GM12878 (cell line): Measurements from ENCODE around the gene SRSF2. TPM values are rescaled to one million over a fixed set of nuclear protein-coding genes. Genes with fewer than 3 reads are reported as not detected.

Source experiments
- ATAC-seq: fragments of 200-7000 bp; cut with Tn5 transposase; 3 replicates; pipeline ENCODE4 v1.9.1; 2020; ENCODE audit warnings: mild to moderate bottlenecking, moderate library complexity
- BruUV-seq: library from RNA; stranded (reverse); fragments of 400-500 nt; replicated peaks from 2 replicates; lab custom pipeline; 2021; lab: Mats Ljungman, UMichigan
- CTCF ChIA-PET: fragments of 300-600 bp; sonication (Branson Sonifier 250); formaldehyde crosslinking; extraction: SDS; loops from one replicate; lab custom pipeline; 2021; ENCODE audit warnings: inconsistent platforms; lab: Yijun Ruan, JAX
- POLR2A ChIA-PET: fragments of 350-600 bp; formaldehyde crosslinking; extraction: SDS; loops from one replicate; lab custom pipeline; 2021; ENCODE audit warnings: inconsistent platforms; lab: Charles Lee
- RAD21 ChIA-PET: fragments of 300-600 bp; sonication (Branson Sonifier 250); formaldehyde crosslinking; loops from one replicate; lab custom pipeline; 2023; ENCODE audit warnings: antibody characterized with exemption; ENCODE audit not compliant: unreplicated experiment; lab: Charles Lee
- SMC1A ChIA-PET: fragments of 300-600 bp; sonication (Branson Sonifier 250); formaldehyde crosslinking; loops from one replicate; lab custom pipeline; 2023; ENCODE audit not compliant: unreplicated experiment, uncharacterized antibody; lab: Charles Lee
- DNase-seq: peaks from one replicate; pipeline ENCODE4 v3.0.0-alpha.2; 2011; ENCODE audit warnings: low read depth, low spot score
- FAIRE-seq: peaks from 3 replicates; lab custom pipeline; 2011; peaks lifted over from hg19 to GRCh38; lab: Jason Lieb, UNC
- H2AFZ ChIP-seq: 2 replicates; pipeline ENCODE4 v1.6.0; 2011; ENCODE audit warnings: low read depth, low read length, control low read depth; ENCODE audit not compliant: control insufficient read depth
- H3K27ac ChIP-seq: 2 replicates; pipeline ENCODE4 v1.5.1; 2011; ENCODE audit warnings: control low read depth; ENCODE audit not compliant: control insufficient read depth, insufficient read depth
- H3K27me3 ChIP-seq, 2 experiments: replicated peaks in 1 of 2; 2 replicates each; pipeline versions ENCODE4 v1.6.0 to v1.6.1; 2011; ENCODE audit warnings: low read length in 1 of 2; ENCODE audit not compliant: control insufficient read depth in 2 of 2, insufficient read depth in 2 of 2
- H3K36me3 ChIP-seq, 2 experiments: 2 replicates each; pipeline ENCODE4 v1.5.1; 2011; ENCODE audit warnings: low read length in 1 of 2; ENCODE audit not compliant: control insufficient read depth in 2 of 2, insufficient read depth in 2 of 2
- H3K4me1 ChIP-seq: 2 replicates; pipeline ENCODE4 v1.6.1; 2011; ENCODE audit warnings: mild to moderate bottlenecking, low read length, moderate library complexity, mixed read lengths; ENCODE audit not compliant: control insufficient read depth, insufficient read depth
- H3K4me2 ChIP-seq: 2 replicates; pipeline ENCODE4 v1.6.0; 2011; ENCODE audit warnings: control low read depth; ENCODE audit not compliant: control insufficient read depth, insufficient read depth
- H3K4me3 ChIP-seq: fragments of 200-600 bp; sonication (generic); 2 replicates; pipeline ENCODE4 v1.5.1; 2016
- H3K79me2 ChIP-seq: 2 replicates; pipeline ENCODE4 v1.6.0; 2011; ENCODE audit warnings: low read length; ENCODE audit not compliant: control insufficient read depth, insufficient read depth
- H3K9ac ChIP-seq: 2 replicates; pipeline ENCODE4 v1.8.0; 2011; ENCODE audit warnings: low read length, control low read depth, mixed read lengths; ENCODE audit not compliant: control insufficient read depth, insufficient read depth
- H3K9me3 ChIP-seq: replicated peaks from 3 replicates; pipeline ENCODE4 v1.5.1; 2011; ENCODE audit warnings: mild to moderate bottlenecking, low read length; ENCODE audit not compliant: control insufficient read depth, insufficient read depth
- H4K20me1 ChIP-seq: 2 replicates; pipeline ENCODE4 v1.6.0; 2011; ENCODE audit not compliant: control insufficient read depth, insufficient read depth
- ASH2L ChIP-seq: fragments of 300-600, 200-600 bp; sonication (generic); IDR thresholded peaks from 2 replicates; pipeline ENCODE4 v1.6.1; 2017; ENCODE audit warnings: low read depth, mild to moderate bottlenecking, borderline replicate concordance
- DPF2 ChIP-seq: fragments of 450-650 bp; IDR thresholded peaks from 2 replicates; pipeline ENCODE4 v1.6.1; 2017; ENCODE audit warnings: mild to moderate bottlenecking
- FOXM1 ChIP-seq: IDR thresholded peaks from 2 replicates; pipeline ENCODE4 v1.6.1; 2012; ENCODE audit warnings: low read depth, mild to moderate bottlenecking, inconsistent platforms, low read length, moderate library complexity
- HCFC1 ChIP-seq: fragments of 150-350 bp; IDR thresholded peaks from 2 replicates; pipeline ENCODE4 v1.6.1; 2014; ENCODE audit warnings: low read length
- IRF3 ChIP-seq: fragments of 450-650 bp; IDR thresholded peaks from 2 replicates; pipeline ENCODE4 v1.6.1; 2014; ENCODE audit warnings: mild to moderate bottlenecking
- JUNB ChIP-seq: IDR thresholded peaks from 2 replicates; pipeline ENCODE4 v1.6.1; 2016; ENCODE audit warnings: antibody characterized with exemption, mild to moderate bottlenecking
- MTA3 ChIP-seq: IDR thresholded peaks from 2 replicates; pipeline ENCODE4 v1.6.1; 2012; ENCODE audit warnings: low read length, inconsistent platforms, borderline replicate concordance
- MYC ChIP-seq: IDR thresholded peaks from 2 replicates; pipeline ENCODE4 v1.6.1; 2011; ENCODE audit warnings: mild to moderate bottlenecking, low read length, moderate library complexity, inconsistent platforms; ENCODE audit not compliant: insufficient read depth, insufficient replicate concordance, insufficient read length, severe bottlenecking
- PML ChIP-seq: IDR thresholded peaks from 2 replicates; pipeline ENCODE4 v1.6.1; 2012; ENCODE audit warnings: low read length, inconsistent platforms
- RCOR1 ChIP-seq: conservative IDR thresholded peaks from 2 replicates; pipeline ENCODE4 v1.6.1; 2012; ENCODE audit warnings: low read depth, low read length, improper control_type of control experiment
- SMC3 ChIP-seq: IDR thresholded peaks from 2 replicates; pipeline ENCODE4 v1.6.1; 2011; ENCODE audit warnings: low read length, improper control_type of control experiment, borderline replicate concordance
- ZNF622 ChIP-seq: fragments of 450-650 bp; IDR thresholded peaks from 2 replicates; pipeline ENCODE4 v1.6.1; 2017; ENCODE audit warnings: mild to moderate bottlenecking, inconsistent platforms
- WGBS: methylation state at CpG from one replicate; pipeline ENCODE4 v1.1.6; 2016; ENCODE audit warnings: low lambda C conversion rate; ENCODE audit not compliant: insufficient replicate concordance, insufficient coverage; ENCODE audit errors: missing lambda C conversion rate; 5-methylcytosine and 5-hydroxymethylcytosine counted together
- in situ Hi-C: fragments of 300-500 bp; cut with MboI; formaldehyde crosslinking; loops from 9 replicates; pipeline ENCODE4 v1.14.3; 2018; ENCODE audit warnings: mixed read lengths
- intact Hi-C: fragments of 100-400 bp; cut with micrococcal nuclease; formaldehyde crosslinking; loops from one replicate; pipeline ENCODE4 v1.14.2; 2022; ENCODE audit not compliant: unreplicated experiment
- polyA plus RNA-seq, 11 experiments: library from polyadenylated mRNA; depleted of rRNA in 4 of 11; unstranded in 6 of 11; stranded (reverse) in 5 of 11; fragments of >200 nt; fragmentation: Nextera tagmentation in 4 of 11; fragmentation: Illumina TruSeq in 1 of 11; extraction: Ambion mirVana in 4 of 11; extraction: Trizol in 1 of 11; gene quantifications; 1 replicate in 1 of 11; 2 replicates in 10 of 11; pipeline versions ENCODE4 v1.2.1 to v1.2.3, GENCODE V29; 2011 to 2016; ENCODE audit warnings: inconsistent platforms in 2 of 11, missing spikeins in 2 of 11, low read depth in 1 of 11
- total RNA-seq, 4 experiments: library from RNA; depleted of rRNA in 3 of 4; stranded (reverse); fragments of >200 nt in 3 of 4; fragmentation: Illumina TruSeq in 1 of 4; extraction: Trizol in 1 of 4; gene quantifications; 2 replicates each; pipeline versions ENCODE4 v1.2.1 to v1.2.3, GENCODE V29; 2013 to 2021

Gene SRSF2
- total and polyA plus RNA-seq, 10 of the 15 experiments (the other 5 are each of a cell fraction or from before 2014, with no cell fraction given), result 225 to 795 (median 410) TPM

- no peak for TF ChIP-seq MTA3
- TF ChIP-seq RCOR1, result no peak
- 0 out of 2 replicates have a peak, but pooled peaks have one; percentile 7 for TF ChIP-seq SMC3
- TF ChIP-seq ZNF622, result no peak
- peak; percentile 99 for TF ChIP-seq PML
- TF ChIP-seq FOXM1, result peak; percentile 64; the same call in 1 of the 2 replicates
- peak; percentile 22; the same call in 1 of the 2 replicates for TF ChIP-seq DPF2
- TF ChIP-seq ASH2L, result no peak
- no peak for TF ChIP-seq JUNB
- peak; percentile 61; the same call in 1 of the 2 replicates for TF ChIP-seq HCFC1
- peak; percentile 86 for TF ChIP-seq MYC
Measured at GRCh38 chr17:76737082-76737675, at the start of gene SRSF2 (continued).

GRCh38 chr17:76784926-76785325, 47.8 kb upstream of the SRSF2 start:
- no peak for TF ChIP-seq IRF3
- no TSS peak for BruUV-seq
- no peak overlapping the region for H2AFZ ChIP-seq
- intact Hi-C loops (no loop called here), in situ Hi-C loops (no loop called here)
- DNase-seq, result no peak
- RAD21 ChIA-PET, result no interaction called here
- H3K79me2 ChIP-seq, result no peaks in the 10 kb centered on the region
- ATAC-seq, result no peak
- H3K9me3 ChIP-seq, result no peaks in the 10 kb centered on the region
- SMC1A ChIA-PET, result no interaction called here
- POLR2A ChIA-PET, result no interaction called here
- H4K20me1 ChIP-seq, result no peaks in the 10 kb centered on the region
- H3K27me3 ChIP-seq, result no peaks in the 10 kb centered on the region
- no peak overlapping the region for H3K4me3 ChIP-seq
- no peak for FAIRE-seq
- H3K36me3 ChIP-seq, result peaks cover 0 to 3% of the 10 kb centered on the region in 2 experiments; a peak in 1 of 4 replicates
- 82% methylated on average over 3 of the region's 3 CpGs for WGBS
- no peak overlapping the region for H3K27ac ChIP-seq
- H3K9ac ChIP-seq, result no peak overlapping the region
- CTCF ChIA-PET, result no interaction called here
- no peak overlapping the region for H3K4me2 ChIP-seq
- H3K4me1 ChIP-seq, result peaks cover 10% of the 10 kb centered on the region
